Neuron (in vitro differentiated cells): Measurements from ENCODE around the gene FAM83G.

Source experiments
- H2AFZ ChIP-seq: one replicate; pipeline ENCODE4 v1.6.1; 2013; ENCODE audit warnings: low read depth, mild to moderate bottlenecking, inconsistent platforms, low read length, moderate library complexity
- H3K27me3 ChIP-seq: one replicate; pipeline ENCODE4 v1.6.1; 2013; ENCODE audit warnings: low read length; ENCODE audit not compliant: insufficient read depth
- H3K36me3 ChIP-seq: one replicate; pipeline ENCODE4 v1.6.1; 2013; ENCODE audit warnings: low read length; ENCODE audit not compliant: insufficient read depth
- H3K4me1 ChIP-seq: one replicate; pipeline ENCODE4 v1.6.1; 2013; ENCODE audit warnings: low read length; ENCODE audit not compliant: insufficient read depth
- H3K4me3 ChIP-seq: 2 replicates; pipeline ENCODE4 v1.5.1; 2013; ENCODE audit warnings: mild to moderate bottlenecking, low read length, moderate library complexity
- H3K9me3 ChIP-seq: one replicate; pipeline ENCODE4 v1.6.1; 2013; ENCODE audit warnings: low read length

Gene FAM83G

GRCh38 chr17:19019041-19019941 is 14.7 kb upstream of the FAM83G start:
- H3K4me3 ChIP-seq = no peak overlapping the region
- H3K9me3 ChIP-seq = no peaks in the 10 kb centered on the region
- H3K27me3 ChIP-seq = peaks cover under 1% of the 10 kb centered on the region
- no peaks in the 10 kb centered on the region for H3K4me1 ChIP-seq
- no peaks in the 10 kb centered on the region for H3K36me3 ChIP-seq
- no peak overlapping the region for H2AFZ ChIP-seq

GRCh38 chr17:19018600-19018950 is 14.0 kb upstream of the FAM83G start:
- Histone ChIP-seq H3K36me3 (no peaks in the 10 kb centered on the region), H3K27me3 (peaks cover 2% of the 10 kb centered on the region), H3K4me3 (no peak overlapping the region), H2AFZ (no peak overlapping the region), H3K9me3 (no peaks in the 10 kb centered on the region), H3K4me1 (no peaks in the 10 kb centered on the region)

DNA sequence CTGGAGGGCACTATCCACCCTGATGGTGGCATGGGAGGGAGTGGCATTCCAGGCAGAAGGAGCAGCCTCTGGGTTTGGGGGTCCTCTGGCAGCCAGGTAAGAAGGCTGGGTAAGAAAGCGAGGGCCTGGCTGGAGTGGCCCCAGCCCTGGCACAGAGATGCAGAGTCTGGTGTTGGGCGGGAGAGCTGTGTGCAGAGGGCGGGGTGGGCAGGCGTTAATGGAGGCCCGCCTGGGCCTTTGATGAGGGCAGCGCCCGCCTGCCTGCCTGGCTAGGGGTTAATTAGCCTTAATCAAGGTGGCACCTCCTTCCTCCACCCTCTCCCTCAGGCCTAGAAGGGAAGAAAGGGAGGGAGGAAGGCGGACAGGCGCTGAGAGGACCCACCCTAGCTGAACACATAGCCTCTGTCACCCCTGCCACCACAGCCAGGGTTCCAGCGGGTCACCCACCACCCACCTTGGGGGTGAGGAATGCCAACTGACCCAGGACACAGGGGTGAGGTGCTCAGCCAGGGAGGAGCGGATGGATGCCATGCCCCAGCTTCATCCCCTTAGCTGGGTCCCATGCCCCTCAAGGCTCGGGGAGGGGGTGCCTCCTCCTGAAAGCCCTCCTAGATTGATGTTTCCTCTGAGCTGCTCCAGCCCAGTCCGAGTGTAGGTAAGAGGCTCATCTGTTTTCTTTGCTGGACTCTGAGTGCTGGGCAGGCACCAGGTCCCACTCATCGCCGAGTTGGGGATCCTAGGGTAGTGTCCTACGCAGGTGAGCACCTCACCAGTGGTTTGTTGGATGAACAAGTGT is 13.4 kb upstream of the FAM83G start:
- H3K36me3 ChIP-seq = no peaks in the 10 kb centered on the region
- no peak overlapping the region for H3K4me3 ChIP-seq
- H3K27me3 ChIP-seq = peaks cover 2% of the 10 kb centered on the region
- no peaks in the 10 kb centered on the region for H3K9me3 ChIP-seq
- no peaks in the 10 kb centered on the region for H3K4me1 ChIP-seq
- no peak overlapping the region for H2AFZ ChIP-seq

DNA sequence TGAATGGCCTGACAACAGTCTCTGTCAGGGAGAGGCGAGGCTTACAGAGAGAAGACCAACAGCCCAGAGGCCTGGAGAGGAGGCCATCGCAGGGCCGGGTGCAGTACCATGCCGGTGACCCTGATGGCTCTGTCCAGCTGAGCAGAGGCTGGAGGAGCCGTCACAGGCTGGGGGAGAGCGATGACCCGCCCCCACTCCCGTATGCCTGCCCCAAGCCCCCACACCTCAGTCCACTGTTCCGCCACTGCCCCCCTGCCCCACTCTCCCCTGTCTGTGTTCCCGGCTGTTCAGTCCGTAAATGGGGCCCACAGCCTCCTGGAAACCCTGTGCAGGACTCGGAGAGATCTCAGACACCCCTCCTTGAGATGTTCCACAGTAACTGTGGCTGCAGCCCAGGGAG is 12.8 kb upstream of the FAM83G start:
- H3K9me3 ChIP-seq = no peaks in the 10 kb centered on the region
- no peaks in the 10 kb centered on the region for H3K36me3 ChIP-seq
- no peak overlapping the region for H3K4me3 ChIP-seq
- peaks cover 2% of the 10 kb centered on the region for H3K27me3 ChIP-seq
- no peak overlapping the region for H2AFZ ChIP-seq
- no peaks in the 10 kb centered on the region for H3K4me1 ChIP-seq

- Histone ChIP-seq H3K4me1 (no peaks in the 10 kb centered on the region), H3K27me3 (peaks cover 2% of the 10 kb centered on the region), H3K36me3 (no peaks in the 10 kb centered on the region), H3K4me3 (no peak overlapping the region), H2AFZ (no peak overlapping the region), H3K9me3 (no peaks in the 10 kb centered on the region)
Measured at GRCh38 chr17:19016881-19017280, 12.3 kb upstream of the FAM83G start.

- H3K27me3 ChIP-seq = peaks cover 2% of the 10 kb centered on the region
- H3K9me3 ChIP-seq = no peaks in the 10 kb centered on the region
- H3K4me1 ChIP-seq = no peaks in the 10 kb centered on the region
- no peaks in the 10 kb centered on the region for H3K36me3 ChIP-seq
- H3K4me3 ChIP-seq = no peak overlapping the region
- no peak overlapping the region for H2AFZ ChIP-seq
Measured at GRCh38 chr17:19016297-19016696, 11.7 kb upstream of the FAM83G start.

DNA sequence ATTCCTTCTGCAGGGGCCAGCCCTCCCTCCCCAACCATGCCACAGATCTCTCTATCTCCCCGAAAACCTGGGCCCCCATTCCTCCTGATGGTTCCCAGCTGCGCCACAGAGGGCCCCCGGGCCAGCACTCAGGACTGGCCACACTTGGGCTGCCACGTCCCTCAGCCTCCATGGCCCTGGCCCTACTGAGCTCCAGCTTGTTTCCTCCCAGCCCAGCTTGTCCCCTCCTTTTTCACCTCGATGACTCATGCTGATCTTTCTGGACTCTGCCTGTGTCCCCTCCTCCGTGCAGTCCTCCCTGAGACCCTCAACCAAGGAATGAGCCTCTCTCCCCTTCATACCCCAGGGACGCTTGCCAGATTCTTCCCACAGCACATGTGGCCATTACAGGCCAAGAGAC is 10.9 kb upstream of the FAM83G start:
- Histone ChIP-seq H3K4me3 (no peak overlapping the region), H3K9me3 (no peaks in the 10 kb centered on the region), H3K4me1 (no peaks in the 10 kb centered on the region), H3K36me3 (no peaks in the 10 kb centered on the region), H3K27me3 (peaks cover 2% of the 10 kb centered on the region), H2AFZ (no peak overlapping the region)

GRCh38 chr17:19014628-19015215 is 10.2 kb upstream of the FAM83G start:
- Histone ChIP-seq H2AFZ (no peak overlapping the region), H3K9me3 (no peaks in the 10 kb centered on the region), H3K36me3 (no peaks in the 10 kb centered on the region), H3K4me3 (no peak overlapping the region), H3K4me1 (no peaks in the 10 kb centered on the region), H3K27me3 (peaks cover 2% of the 10 kb centered on the region)

DNA sequence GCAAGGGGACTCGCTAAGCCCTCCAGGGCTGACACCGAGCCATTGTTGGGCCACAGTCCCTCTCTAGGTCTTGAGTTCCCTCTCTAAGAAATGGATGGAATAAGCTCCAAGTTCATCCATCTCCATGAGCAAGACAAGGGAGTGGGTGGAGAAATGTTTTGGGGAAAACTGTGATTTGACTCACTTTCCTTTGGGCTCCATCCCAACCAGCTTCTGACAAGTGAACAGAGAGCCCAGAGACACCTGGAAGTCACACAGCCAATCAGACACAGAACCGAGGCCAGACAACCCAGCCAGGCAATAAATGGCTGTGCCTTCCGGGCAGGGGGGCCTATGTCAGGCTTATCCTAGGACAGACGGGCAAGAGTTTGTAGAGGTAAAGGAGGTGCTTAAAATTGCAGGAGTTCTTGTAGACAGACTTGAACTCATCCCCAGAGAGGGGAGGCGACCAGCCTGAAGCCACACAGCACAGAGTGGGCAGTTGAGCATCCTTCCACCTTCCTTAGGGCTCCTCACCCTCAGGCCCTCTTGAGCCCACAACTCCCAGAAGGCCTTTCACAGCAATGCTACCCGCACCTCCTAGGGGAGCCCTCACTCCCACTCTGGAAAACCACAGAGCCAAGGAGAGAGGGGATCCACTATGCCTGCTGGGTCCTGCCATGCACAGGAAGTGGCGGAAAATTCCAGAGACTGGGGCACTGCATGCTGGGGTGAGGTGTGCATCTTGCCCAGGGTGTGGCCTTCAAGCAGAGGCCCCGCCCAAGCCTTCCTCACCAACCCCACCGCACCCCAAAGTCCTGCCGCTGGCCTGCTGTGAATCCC is 9.5 kb upstream of the FAM83G start:
- no peaks in the 10 kb centered on the region for H3K36me3 ChIP-seq
- peaks cover 2% of the 10 kb centered on the region for H3K27me3 ChIP-seq
- no peak overlapping the region for H2AFZ ChIP-seq
- no peak overlapping the region for H3K4me3 ChIP-seq
- H3K9me3 ChIP-seq = no peaks in the 10 kb centered on the region
- no peaks in the 10 kb centered on the region for H3K4me1 ChIP-seq

- H3K4me1 ChIP-seq = no peaks in the 10 kb centered on the region
- no peak overlapping the region for H2AFZ ChIP-seq
Measured at GRCh38 chr17:19013226-19013625, 8.7 kb upstream of the FAM83G start.

DNA sequence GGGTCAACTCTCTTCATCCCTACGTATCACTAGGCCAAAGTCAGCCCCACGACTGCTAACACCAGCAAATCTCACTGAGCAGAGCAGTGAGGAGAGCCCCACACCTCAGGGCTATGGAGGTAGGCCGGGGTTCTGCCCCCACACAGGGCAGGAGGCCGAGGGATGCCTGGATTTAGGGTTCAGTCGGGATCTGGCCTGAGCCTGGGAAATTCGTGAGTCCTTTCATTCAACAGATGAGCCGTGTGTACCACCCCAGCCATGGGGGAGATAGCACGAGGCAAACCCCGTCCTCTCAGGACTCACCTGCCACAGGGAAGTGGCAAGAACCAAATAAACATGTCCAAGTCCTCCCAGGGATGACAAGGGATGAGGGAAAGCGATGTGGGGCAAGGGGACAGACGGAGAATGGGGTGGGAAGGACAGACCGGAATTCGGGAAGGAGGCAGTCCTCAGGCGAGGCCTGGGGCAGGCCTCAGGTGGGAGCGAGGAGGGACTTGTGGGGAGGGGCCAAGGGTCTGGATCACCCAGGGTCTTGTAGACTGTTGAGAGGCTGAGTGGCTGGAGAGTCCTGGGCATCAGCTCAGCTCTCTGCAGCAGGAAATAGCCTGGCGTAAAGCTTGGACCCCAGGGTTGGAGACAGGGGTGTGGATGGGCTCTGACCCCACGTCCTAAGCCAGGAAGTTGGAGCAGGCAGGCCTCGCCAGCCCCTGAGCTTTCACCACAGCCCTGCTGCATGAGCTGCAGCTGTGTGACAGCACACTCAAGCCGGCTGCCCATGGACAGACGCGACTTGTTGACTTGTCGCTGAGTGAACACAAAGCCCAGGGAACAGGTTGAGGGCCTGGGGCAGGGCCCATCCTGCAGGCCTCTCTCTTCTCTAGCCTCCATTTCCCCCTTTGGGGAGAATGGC is 7.9 kb upstream of the FAM83G start:
- no peaks in the 10 kb centered on the region for H3K36me3 ChIP-seq
- H2AFZ ChIP-seq = no peak overlapping the region
- H3K4me1 ChIP-seq = no peaks in the 10 kb centered on the region
- H3K27me3 ChIP-seq = peaks cover 2% of the 10 kb centered on the region
- H3K4me3 ChIP-seq = no peak overlapping the region
- no peaks in the 10 kb centered on the region for H3K9me3 ChIP-seq

More at GRCh38 chr17:19013226-19013625, 8.7 kb upstream of the FAM83G start:
- H3K27me3 ChIP-seq = peaks cover 2% of the 10 kb centered on the region
- H3K9me3 ChIP-seq = no peaks in the 10 kb centered on the region
- H3K4me3 ChIP-seq = no peak overlapping the region
- H3K36me3 ChIP-seq = no peaks in the 10 kb centered on the region

GRCh38 chr17:19011581-19011980 is 7.0 kb upstream of the FAM83G start:
- Histone ChIP-seq H3K4me1 (no peaks in the 10 kb centered on the region), H3K4me3 (no peak overlapping the region), H3K27me3 (peaks cover 2% of the 10 kb centered on the region), H3K9me3 (peaks cover 4% of the 10 kb centered on the region), H2AFZ (no peak overlapping the region), H3K36me3 (no peaks in the 10 kb centered on the region)
